ENCODE results near the gene WASHC2C. TPM values are rescaled to one million over a fixed set of nuclear protein-coding genes. Genes with fewer than 3 reads are reported as not detected.
"Not testable (repeated sequence)": the region's sequence is repeated elsewhere in the genome, so short reads cannot be mapped to it uniquely, and the experiment has no call there.

Gene WASHC2C
- 10 to 100 TPM; 39.4 to 42.9 TPM for total RNA-seq

- POLR2A ChIA-PET: interaction anchor here (1.7 kb wide), 1 partner anchor 55 kb away, joined by 3 read pairs; the partner anchor contains the start of gene ZFAND4
- peak; percentile 95 for DNase-seq
- ATAC-seq: peak; percentile 93
- peaks cover 11% of the 10 kb centered on the region for H3K4me1 Mint-ChIP-seq (ENCODE audit: low read depth)
- H3K36me3 Mint-ChIP-seq (ENCODE audit: low read depth); H3K9me3 Mint-ChIP-seq (ENCODE audit: insufficient read depth); CTCF ChIA-PET; H3K27me3 Mint-ChIP-seq (ENCODE audit: low read depth): not testable (repeated sequence)
- peak within 1 kb of the TSS; percentile 79 for H3K4me3 Mint-ChIP-seq
- peak within 1 kb of the TSS; percentile 86 for H3K27ac Mint-ChIP-seq
Measured at GRCh38 chr10:45726703-45727420, at the start of gene WASHC2C. TSS of gene WASHC2C (plus strand) at chr10:45727266. CDS start at chr10:45727318, 52 bp downstream.

DNA sequence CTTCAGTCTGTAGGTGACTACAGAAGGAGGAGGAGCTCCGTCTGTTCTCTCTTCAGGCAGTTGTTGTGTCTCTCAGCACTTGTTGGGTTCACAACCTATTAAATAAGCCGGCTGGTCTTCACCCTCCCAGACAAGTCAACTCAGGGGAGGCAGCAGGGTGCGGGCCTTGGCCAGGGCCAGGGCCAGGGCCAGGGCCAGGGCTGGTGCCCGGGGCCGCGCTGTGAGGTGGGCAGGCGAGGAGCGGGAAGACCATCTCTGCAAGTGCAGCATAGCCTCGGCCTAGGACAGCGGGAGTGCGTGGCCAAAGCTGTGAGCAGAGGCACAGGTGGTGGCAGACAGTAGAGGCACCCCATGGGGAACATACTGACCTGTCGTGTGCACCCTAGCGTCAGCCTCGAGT lies 48.6 kb upstream of the WASHC2C start:
- CTCF ChIA-PET; ATAC-seq; POLR2A ChIA-PET; H3K4me1 Mint-ChIP-seq (ENCODE audit: low read depth); H3K27ac Mint-ChIP-seq; H3K27me3 Mint-ChIP-seq (ENCODE audit: low read depth); H3K36me3 Mint-ChIP-seq (ENCODE audit: low read depth); DNase-seq; H3K9me3 Mint-ChIP-seq (ENCODE audit: insufficient read depth); H3K4me3 Mint-ChIP-seq: not testable (repeated sequence)

DNA sequence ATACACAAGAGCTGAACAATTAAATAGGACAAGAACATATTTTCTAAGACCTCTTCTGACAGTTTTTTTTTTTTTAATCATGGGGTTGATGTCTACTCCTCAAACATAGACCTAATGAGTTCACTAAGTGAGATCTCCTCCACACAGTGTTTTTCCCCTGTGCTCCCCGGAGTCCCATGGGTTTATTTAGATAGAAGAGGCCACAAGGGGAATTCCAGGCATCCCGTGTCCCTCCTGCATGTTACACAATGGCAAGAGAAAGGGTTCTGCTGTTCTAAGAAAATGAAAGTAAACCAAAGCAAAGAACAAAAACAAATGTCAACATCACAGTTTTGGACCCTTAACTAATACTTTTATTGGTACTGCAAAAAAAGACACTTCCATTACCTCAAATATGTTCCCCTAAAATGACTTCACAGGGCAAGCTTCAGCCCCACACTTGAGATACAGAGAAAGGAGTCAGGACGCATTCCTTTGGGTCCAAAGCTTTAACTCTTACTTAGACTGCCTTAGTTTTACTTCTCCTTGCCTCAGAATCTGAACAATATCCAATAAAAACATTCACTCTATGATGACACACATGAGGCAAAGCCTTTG lies 16.8 kb upstream of the WASHC2C start:
- H3K9me3 Mint-ChIP-seq (ENCODE audit: insufficient read depth); POLR2A ChIA-PET; H3K4me1 Mint-ChIP-seq (ENCODE audit: low read depth); H3K27me3 Mint-ChIP-seq (ENCODE audit: low read depth); H3K4me3 Mint-ChIP-seq; CTCF ChIA-PET; H3K36me3 Mint-ChIP-seq (ENCODE audit: low read depth); DNase-seq; ATAC-seq; H3K27ac Mint-ChIP-seq: not testable (repeated sequence)

DNA sequence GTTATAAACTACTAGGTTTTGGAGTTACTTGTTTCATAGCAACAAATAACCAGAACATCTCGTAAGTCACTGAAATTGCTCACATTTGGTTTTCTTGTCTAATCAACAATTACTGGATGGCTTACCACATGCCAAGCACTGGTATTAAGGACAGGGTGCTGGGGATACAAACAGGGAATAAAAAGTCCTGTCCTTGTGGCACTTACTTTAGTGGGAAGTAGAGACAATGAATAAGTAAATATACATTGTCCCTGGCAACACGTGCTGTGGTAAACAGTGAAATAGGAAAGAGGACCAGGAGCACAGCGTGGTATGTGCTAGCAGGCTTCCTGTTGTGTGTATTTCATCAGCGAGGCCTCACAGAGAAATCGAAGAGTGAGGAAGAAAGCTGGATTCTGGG lies 15.8 kb upstream of the WASHC2C start:
- H3K36me3 Mint-ChIP-seq (ENCODE audit: low read depth); ATAC-seq; POLR2A ChIA-PET; H3K4me3 Mint-ChIP-seq; H3K9me3 Mint-ChIP-seq (ENCODE audit: insufficient read depth); H3K27me3 Mint-ChIP-seq (ENCODE audit: low read depth); CTCF ChIA-PET; DNase-seq; H3K27ac Mint-ChIP-seq; H3K4me1 Mint-ChIP-seq (ENCODE audit: low read depth): not testable (repeated sequence)

DNA sequence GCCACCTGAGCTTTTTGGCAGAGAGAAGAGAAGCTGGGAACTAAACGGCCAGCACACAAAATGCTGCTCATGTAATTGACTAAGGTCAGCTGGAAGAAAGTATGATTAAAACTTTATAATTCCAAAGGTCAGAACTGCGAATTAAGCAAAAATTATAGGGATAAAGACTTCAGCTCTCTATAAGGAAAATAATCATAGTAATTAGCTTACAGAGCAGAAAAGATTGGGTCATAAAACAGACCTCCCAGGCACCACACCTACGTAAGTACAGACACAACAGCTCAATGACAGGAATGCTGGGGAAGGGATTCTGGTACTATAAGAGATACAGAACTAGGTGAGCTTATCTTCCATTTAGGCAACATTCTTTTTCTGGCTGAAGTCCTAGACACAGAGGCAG lies 10.0 kb upstream of the WASHC2C start:
- H3K27me3 Mint-ChIP-seq (ENCODE audit: low read depth); H3K36me3 Mint-ChIP-seq (ENCODE audit: low read depth); H3K4me1 Mint-ChIP-seq (ENCODE audit: low read depth); H3K27ac Mint-ChIP-seq; ATAC-seq; H3K4me3 Mint-ChIP-seq; POLR2A ChIA-PET; CTCF ChIA-PET; DNase-seq; H3K9me3 Mint-ChIP-seq (ENCODE audit: insufficient read depth): not testable (repeated sequence)

DNA sequence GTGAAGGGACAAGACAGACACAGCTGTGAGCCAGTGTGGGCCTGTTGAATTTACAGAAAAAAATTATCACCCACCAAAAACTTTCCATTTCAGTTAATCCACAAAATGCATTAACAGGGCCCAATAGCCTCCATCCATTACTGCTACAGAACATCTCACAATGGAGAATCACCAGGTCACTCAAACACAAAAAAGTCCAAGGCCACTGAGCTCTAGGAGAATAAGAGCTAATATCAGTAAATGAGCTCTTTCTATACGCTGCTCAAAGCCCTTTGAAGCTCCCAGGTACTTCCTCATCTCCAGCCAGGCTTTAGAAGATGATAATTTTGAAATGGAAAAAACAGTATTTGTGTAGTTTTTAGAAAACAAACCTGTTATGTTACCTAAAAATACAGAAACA lies 9.4 kb upstream of the WASHC2C start:
- H3K27ac Mint-ChIP-seq; POLR2A ChIA-PET; H3K27me3 Mint-ChIP-seq (ENCODE audit: low read depth); CTCF ChIA-PET; DNase-seq; ATAC-seq; H3K36me3 Mint-ChIP-seq (ENCODE audit: low read depth); H3K4me1 Mint-ChIP-seq (ENCODE audit: low read depth); H3K9me3 Mint-ChIP-seq (ENCODE audit: insufficient read depth); H3K4me3 Mint-ChIP-seq: not testable (repeated sequence)

GRCh38 chr10:45721503-45721902 lies 5.6 kb upstream of the WASHC2C start:
- H3K36me3 Mint-ChIP-seq (ENCODE audit: low read depth); CTCF ChIA-PET; DNase-seq; H3K27ac Mint-ChIP-seq; POLR2A ChIA-PET; H3K9me3 Mint-ChIP-seq (ENCODE audit: insufficient read depth); H3K4me3 Mint-ChIP-seq; H3K27me3 Mint-ChIP-seq (ENCODE audit: low read depth); H3K4me1 Mint-ChIP-seq (ENCODE audit: low read depth); ATAC-seq: not testable (repeated sequence)

GRCh38 chr10:45723851-45724250 lies 3.2 kb upstream of the WASHC2C start:
- DNase-seq; H3K9me3 Mint-ChIP-seq (ENCODE audit: insufficient read depth); H3K27me3 Mint-ChIP-seq (ENCODE audit: low read depth); ATAC-seq; CTCF ChIA-PET; H3K27ac Mint-ChIP-seq; H3K4me3 Mint-ChIP-seq; POLR2A ChIA-PET; H3K36me3 Mint-ChIP-seq (ENCODE audit: low read depth); H3K4me1 Mint-ChIP-seq (ENCODE audit: low read depth): not testable (repeated sequence)

GRCh38 chr10:45727421-45727965 lies 427 bp downstream of the WASHC2C start:
- peak overlapping the region; percentile 79 for H3K4me3 Mint-ChIP-seq
- peaks cover 11% of the 10 kb centered on the region for H3K4me1 Mint-ChIP-seq (ENCODE audit: low read depth)
- DNase-seq; H3K36me3 Mint-ChIP-seq (ENCODE audit: low read depth); H3K27me3 Mint-ChIP-seq (ENCODE audit: low read depth); CTCF ChIA-PET; H3K9me3 Mint-ChIP-seq (ENCODE audit: insufficient read depth): not testable (repeated sequence)
- POLR2A ChIA-PET: interaction anchor here (1.7 kb wide), 1 partner anchor 55 kb away, joined by 3 read pairs; the partner anchor contains the start of gene ZFAND4
- ATAC-seq: peak; percentile 65
- H3K27ac Mint-ChIP-seq: peak overlapping the region; percentile 80

DNA sequence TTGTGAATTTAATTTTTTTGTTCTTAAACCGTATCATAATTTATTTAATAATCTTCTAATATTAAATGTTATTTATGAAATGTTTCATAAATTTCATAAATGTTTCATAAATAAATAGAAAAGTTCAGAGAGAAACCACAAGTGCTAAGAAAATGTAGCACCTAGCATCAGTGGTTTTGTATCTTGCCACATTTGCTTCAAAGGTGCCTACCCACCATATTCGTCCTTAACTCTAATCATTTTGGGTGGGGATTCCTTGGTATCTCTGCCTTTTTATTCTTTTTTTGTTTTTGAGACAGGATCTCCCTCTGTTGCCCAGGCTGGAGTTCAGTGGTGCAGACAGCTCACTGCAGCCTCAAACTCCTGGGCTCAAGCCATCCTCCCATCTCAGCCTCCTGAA lies 7.4 kb downstream of the WASHC2C start:
- DNase-seq; H3K4me3 Mint-ChIP-seq; H3K9me3 Mint-ChIP-seq (ENCODE audit: insufficient read depth); H3K4me1 Mint-ChIP-seq (ENCODE audit: low read depth); H3K36me3 Mint-ChIP-seq (ENCODE audit: low read depth); H3K27me3 Mint-ChIP-seq (ENCODE audit: low read depth); POLR2A ChIA-PET; CTCF ChIA-PET; ATAC-seq; H3K27ac Mint-ChIP-seq: not testable (repeated sequence)

GRCh38 chr10:45734867-45735266 lies 7.8 kb downstream of the WASHC2C start:
- CTCF ChIA-PET; POLR2A ChIA-PET; H3K4me1 Mint-ChIP-seq (ENCODE audit: low read depth); ATAC-seq; H3K4me3 Mint-ChIP-seq; H3K27me3 Mint-ChIP-seq (ENCODE audit: low read depth); DNase-seq; H3K27ac Mint-ChIP-seq; H3K9me3 Mint-ChIP-seq (ENCODE audit: insufficient read depth); H3K36me3 Mint-ChIP-seq (ENCODE audit: low read depth): not testable (repeated sequence)

GRCh38 chr10:45741559-45741958 lies 14.5 kb downstream of the WASHC2C start:
- POLR2A ChIA-PET; DNase-seq; H3K36me3 Mint-ChIP-seq (ENCODE audit: low read depth); H3K4me1 Mint-ChIP-seq (ENCODE audit: low read depth); H3K27me3 Mint-ChIP-seq (ENCODE audit: low read depth); ATAC-seq; CTCF ChIA-PET; H3K27ac Mint-ChIP-seq; H3K9me3 Mint-ChIP-seq (ENCODE audit: insufficient read depth); H3K4me3 Mint-ChIP-seq: not testable (repeated sequence)

Data from activated CD8-positive, alpha-beta T cell treated with anti-CD3 and anti-CD28 coated beads, Interleukin-2, amount 10 ng/mL, durations not matched to agents 7 days and 5 days (primary cell).